ENCODE results near the gene RAPH1. TPM values are rescaled to one million over a fixed set of nuclear protein-coding genes. Genes with fewer than 3 reads are reported as not detected.

RAPH1 gene
- total RNA-seq, 1 experiment from 2014 or later: 29.7 TPM

DNA sequence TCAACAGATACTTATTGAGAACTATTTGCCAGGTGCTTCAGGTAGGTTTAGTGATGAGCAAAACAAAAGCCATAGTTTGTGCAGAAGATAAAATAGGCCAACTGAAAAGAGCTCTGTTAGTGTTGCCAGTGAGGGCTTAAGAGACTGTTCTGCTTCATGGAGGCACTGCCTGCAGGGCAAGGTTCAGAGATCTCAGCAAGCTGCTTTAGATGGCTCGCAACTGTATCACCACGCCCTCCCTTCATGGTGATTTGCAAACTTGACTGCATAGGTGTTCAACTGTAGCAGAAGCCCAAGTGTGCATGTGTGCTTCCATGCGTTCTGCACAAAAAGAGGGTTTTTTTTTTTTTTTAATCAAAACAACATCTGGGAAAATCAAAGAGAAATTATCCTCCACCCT is 84.5 kb downstream of the RAPH1 start:
- TF ChIP-seq, protein P1, sequence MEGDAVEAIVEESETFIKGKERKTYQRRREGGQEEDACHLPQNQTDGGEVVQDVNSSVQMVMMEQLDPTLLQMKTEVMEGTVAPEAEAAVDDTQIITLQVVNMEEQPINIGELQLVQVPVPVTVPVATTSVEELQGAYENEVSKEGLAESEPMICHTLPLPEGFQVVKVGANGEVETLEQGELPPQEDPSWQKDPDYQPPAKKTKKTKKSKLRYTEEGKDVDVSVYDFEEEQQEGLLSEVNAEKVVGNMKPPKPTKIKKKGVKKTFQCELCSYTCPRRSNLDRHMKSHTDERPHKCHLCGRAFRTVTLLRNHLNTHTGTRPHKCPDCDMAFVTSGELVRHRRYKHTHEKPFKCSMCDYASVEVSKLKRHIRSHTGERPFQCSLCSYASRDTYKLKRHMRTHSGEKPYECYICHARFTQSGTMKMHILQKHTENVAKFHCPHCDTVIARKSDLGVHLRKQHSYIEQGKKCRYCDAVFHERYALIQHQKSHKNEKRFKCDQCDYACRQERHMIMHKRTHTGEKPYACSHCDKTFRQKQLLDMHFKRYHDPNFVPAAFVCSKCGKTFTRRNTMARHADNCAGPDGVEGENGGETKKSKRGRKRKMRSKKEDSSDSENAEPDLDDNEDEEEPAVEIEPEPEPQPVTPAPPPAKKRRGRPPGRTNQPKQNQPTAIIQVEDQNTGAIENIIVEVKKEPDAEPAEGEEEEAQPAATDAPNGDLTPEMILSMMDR (conservative IDR thresholded peaks at IDR 0.05; ENCODE audit: low read depth, low read length): no peak
- no peak for TF ChIP-seq EZH2 (IDR thresholded peaks at IDR 0.05; ENCODE audit: borderline replicate concordance, low read depth, low read length, poor library complexity, severe bottlenecking)
- Histone ChIP-seq H3K4me3 (ENCODE audit: low read depth, low read length, poor library complexity, severe bottlenecking) (no peak overlapping the region), H3K27ac (ENCODE audit: low read depth, low read length, poor library complexity, severe bottlenecking) (no peak overlapping the region), H3K27me3 (replicated peaks; ENCODE audit: insufficient read depth, low read depth, low read length, poor library complexity) (no peaks in the 10 kb centered on the region), H3K9me3 (ENCODE audit: low read depth, low read length, poor library complexity, severe bottlenecking) (no peaks in the 10 kb centered on the region), H3K4me1 (ENCODE audit: insufficient read depth, low read length, poor library complexity, severe bottlenecking) (no peaks in the 10 kb centered on the region), H3K36me3 (ENCODE audit: insufficient read depth, low read length, poor library complexity, severe bottlenecking) (peaks cover 22% of the 10 kb centered on the region)
- BruUV-seq (replicated peaks): no TSS peak
- intact Hi-C loops (cut with micrococcal nuclease; ENCODE audit: unreplicated experiment): loop anchor here (5.0 to 10.0 kb wide), 2 partner anchors 454 to 878 kb away; no protein-coding TSS in a partner anchor
- POLR2A ChIA-PET (ENCODE audit: low non-redundant PET): interaction anchor here (0.6 to 0.7 kb wide), 2 partner anchors 22 to 110 kb away, joined by 4 read pairs; no protein-coding TSS in a partner anchor
- CTCF ChIA-PET: no interaction called here
- no peak for DNase-seq (ENCODE audit: low spot score)

DNA sequence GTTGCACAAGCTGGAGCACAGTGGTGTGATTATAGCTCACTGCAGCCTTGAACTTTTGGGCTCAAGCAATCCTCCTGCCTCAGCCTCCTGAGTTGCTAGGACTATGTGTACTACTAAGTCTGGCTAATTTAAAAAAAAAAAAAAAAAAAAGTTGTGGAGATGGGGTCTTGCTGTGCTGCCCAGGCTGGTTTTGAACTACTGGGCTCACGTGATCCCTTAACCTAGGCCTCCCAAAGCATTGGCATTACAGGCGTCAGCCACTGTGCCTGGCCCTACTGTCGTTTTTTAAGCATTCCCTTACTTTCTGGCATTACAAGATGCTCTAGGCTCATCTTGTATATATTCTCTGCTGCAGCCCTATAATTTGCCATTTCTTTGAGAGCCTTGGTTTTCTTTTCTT is 88.3 kb downstream of the RAPH1 start:
- H3K27ac ChIP-seq (ENCODE audit: low read depth, low read length, poor library complexity, severe bottlenecking): no peak overlapping the region
- ChIA-PET CTCF (no interaction called here), POLR2A (ENCODE audit: low non-redundant PET) (no interaction called here)
- intact Hi-C loops (cut with micrococcal nuclease; ENCODE audit: unreplicated experiment): no loop called here
- no TSS peak for BruUV-seq (replicated peaks)
- H3K27me3 ChIP-seq (replicated peaks; ENCODE audit: insufficient read depth, low read depth, low read length, poor library complexity): no peaks in the 10 kb centered on the region
- no peak for TF ChIP-seq EZH2 (IDR thresholded peaks at IDR 0.05; ENCODE audit: borderline replicate concordance, low read depth, low read length, poor library complexity, severe bottlenecking)
- TF ChIP-seq, protein P1 (conservative IDR thresholded peaks at IDR 0.05; ENCODE audit: low read depth, low read length): no peak
- peaks cover 22% of the 10 kb centered on the region for H3K36me3 ChIP-seq (ENCODE audit: insufficient read depth, low read length, poor library complexity, severe bottlenecking)
- no peak for DNase-seq (ENCODE audit: low spot score)
- H3K4me3 ChIP-seq (ENCODE audit: low read depth, low read length, poor library complexity, severe bottlenecking): no peak overlapping the region
- no peaks in the 10 kb centered on the region for H3K9me3 ChIP-seq (ENCODE audit: low read depth, low read length, poor library complexity, severe bottlenecking)
- no peaks in the 10 kb centered on the region for H3K4me1 ChIP-seq (ENCODE audit: insufficient read depth, low read length, poor library complexity, severe bottlenecking)

DNA sequence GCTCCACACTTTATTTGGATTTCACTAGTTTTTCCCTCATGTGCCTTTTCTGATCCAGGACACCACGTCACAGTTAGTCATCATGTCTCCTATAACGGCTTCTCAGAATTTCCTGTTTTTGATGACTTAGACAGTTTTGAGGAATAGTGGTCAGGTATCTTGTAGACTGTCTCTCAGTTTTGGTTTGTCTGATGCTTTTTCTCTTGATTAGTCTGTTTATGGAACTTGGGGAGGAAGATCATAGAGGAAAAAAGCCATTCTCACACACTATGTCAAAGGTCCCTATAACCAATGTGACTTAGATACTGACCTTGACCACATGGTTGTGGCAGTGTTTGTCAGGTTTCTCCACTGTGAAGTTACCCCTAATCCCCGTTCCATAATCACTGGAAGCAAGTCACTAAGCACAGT is 89.0 kb downstream of the RAPH1 start:
- ChIA-PET POLR2A (ENCODE audit: low non-redundant PET) (no interaction called here), CTCF (no interaction called here)
- Histone ChIP-seq H3K4me3 (ENCODE audit: low read depth, low read length, poor library complexity, severe bottlenecking) (no peak overlapping the region), H3K4me1 (ENCODE audit: insufficient read depth, low read length, poor library complexity, severe bottlenecking) (no peaks in the 10 kb centered on the region), H3K27ac (ENCODE audit: low read depth, low read length, poor library complexity, severe bottlenecking) (no peak overlapping the region), H3K9me3 (ENCODE audit: low read depth, low read length, poor library complexity, severe bottlenecking) (no peaks in the 10 kb centered on the region), H3K36me3 (ENCODE audit: insufficient read depth, low read length, poor library complexity, severe bottlenecking) (peaks cover 19% of the 10 kb centered on the region), H3K27me3 (replicated peaks; ENCODE audit: insufficient read depth, low read depth, low read length, poor library complexity) (no peaks in the 10 kb centered on the region)
- no peak for TF ChIP-seq EZH2 (IDR thresholded peaks at IDR 0.05; ENCODE audit: borderline replicate concordance, low read depth, low read length, poor library complexity, severe bottlenecking)
- TF ChIP-seq, protein P1 (conservative IDR thresholded peaks at IDR 0.05; ENCODE audit: low read depth, low read length): no peak
- intact Hi-C loops (cut with micrococcal nuclease; ENCODE audit: unreplicated experiment): no loop called here
- DNase-seq (ENCODE audit: low spot score): no peak
- BruUV-seq (replicated peaks): no TSS peak
